ENCODE measurements around the gene LMBR1.

LMBR1 gene

DNA sequence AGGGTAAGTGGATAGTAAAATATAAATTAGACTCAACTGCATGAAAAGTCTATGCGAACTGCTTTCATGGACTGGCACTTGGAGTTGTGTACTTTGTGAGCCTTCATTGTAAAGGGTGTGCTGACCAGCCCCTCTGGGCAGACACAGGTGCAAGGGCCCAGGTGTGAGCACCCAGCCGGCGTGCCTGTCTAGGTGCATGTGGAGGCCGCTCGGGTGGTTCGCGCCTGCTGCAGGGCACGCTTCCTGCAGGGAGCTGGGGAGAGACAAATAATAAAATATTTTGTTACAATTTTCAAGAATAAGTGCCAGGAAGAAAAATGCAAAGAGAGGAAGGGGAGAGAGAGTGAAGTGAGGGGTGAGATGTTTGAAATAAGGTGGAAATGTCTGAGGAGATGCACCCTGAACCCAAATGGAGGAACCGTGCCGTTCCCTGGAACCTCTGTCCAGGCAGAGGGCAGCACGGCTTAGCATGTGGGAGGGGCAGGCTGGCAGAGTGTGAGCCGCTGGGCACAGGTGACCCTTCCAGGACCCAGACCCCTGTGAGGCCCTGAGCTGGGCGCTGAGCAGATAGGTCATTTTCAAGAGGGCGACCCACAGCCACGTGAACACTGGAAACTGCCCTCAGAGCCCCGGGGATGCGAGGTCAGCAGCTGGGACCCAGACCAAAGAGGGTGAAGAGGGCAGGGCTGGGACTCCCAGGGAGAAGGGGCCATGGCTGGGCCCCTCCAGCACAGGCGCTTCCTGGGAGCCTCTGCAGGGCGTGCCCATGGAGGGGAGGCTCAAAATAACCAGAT lies 223.8 kb downstream of the LMBR1 start:
- Histone ChIP-seq H3K27me3 (ENCODE audit: insufficient read depth, low read depth) (no peaks in the 10 kb centered on the region), H4K20me1 (ENCODE audit: insufficient read depth) (no peaks in the 10 kb centered on the region), H3K4me3 (IDR thresholded peaks at IDR 0.05; ENCODE audit: insufficient read depth, low read depth, low read length) (no peak overlapping the region), H3K27ac (no peak overlapping the region), H2AFZ (ENCODE audit: low read depth) (no peak overlapping the region), H3K9ac (no peak overlapping the region), H3K79me2 (ENCODE audit: insufficient read depth, low read depth) (no peaks in the 10 kb centered on the region), H3K4me1 (ENCODE audit: low read depth, poor library complexity, severe bottlenecking) (no peaks in the 10 kb centered on the region), H3K4me2 (no peak overlapping the region), H3K36me3 (ENCODE audit: insufficient read depth) (peaks cover 5% of the 10 kb centered on the region; the same call in 1 of the 2 replicates)
- TF ChIP-seq, protein P1, sequence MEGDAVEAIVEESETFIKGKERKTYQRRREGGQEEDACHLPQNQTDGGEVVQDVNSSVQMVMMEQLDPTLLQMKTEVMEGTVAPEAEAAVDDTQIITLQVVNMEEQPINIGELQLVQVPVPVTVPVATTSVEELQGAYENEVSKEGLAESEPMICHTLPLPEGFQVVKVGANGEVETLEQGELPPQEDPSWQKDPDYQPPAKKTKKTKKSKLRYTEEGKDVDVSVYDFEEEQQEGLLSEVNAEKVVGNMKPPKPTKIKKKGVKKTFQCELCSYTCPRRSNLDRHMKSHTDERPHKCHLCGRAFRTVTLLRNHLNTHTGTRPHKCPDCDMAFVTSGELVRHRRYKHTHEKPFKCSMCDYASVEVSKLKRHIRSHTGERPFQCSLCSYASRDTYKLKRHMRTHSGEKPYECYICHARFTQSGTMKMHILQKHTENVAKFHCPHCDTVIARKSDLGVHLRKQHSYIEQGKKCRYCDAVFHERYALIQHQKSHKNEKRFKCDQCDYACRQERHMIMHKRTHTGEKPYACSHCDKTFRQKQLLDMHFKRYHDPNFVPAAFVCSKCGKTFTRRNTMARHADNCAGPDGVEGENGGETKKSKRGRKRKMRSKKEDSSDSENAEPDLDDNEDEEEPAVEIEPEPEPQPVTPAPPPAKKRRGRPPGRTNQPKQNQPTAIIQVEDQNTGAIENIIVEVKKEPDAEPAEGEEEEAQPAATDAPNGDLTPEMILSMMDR (conservative IDR thresholded peaks at IDR 0.05; ENCODE audit: low read depth, low read length): no peak

DNA sequence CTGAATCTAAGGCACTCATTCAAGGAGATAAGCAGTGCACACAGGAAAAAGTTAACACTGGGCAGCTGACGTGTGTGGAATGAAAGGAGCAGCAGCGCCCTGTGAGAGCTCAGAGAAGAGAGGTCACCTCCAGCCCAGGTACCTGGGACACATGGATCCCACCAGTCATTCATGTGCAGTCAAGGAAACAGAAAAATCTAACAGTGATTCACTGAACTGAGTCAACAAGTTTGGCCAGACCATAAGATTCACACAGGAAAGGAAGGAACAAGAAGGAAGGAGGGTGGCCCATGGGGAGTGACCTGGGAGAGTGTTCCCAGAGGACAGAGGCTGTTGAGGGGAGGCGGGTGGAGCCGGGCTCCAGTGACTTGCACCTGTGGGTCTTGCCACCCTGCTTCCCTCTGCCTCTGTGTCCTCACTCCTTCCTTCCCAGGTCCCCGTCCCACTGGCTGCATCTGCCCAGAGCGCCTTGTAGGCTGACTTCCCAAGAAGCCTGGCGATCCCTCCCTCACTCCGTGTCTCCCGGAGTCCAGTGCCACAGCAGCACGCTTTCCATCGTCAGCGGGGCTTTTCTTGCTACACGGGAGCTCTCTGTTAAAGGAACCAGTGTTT lies 224.7 kb downstream of the LMBR1 start:
- Histone ChIP-seq H3K36me3 (ENCODE audit: insufficient read depth) (peaks cover 5% of the 10 kb centered on the region; the same call in 1 of the 2 replicates), H3K79me2 (ENCODE audit: insufficient read depth, low read depth) (no peaks in the 10 kb centered on the region), H3K27ac (no peak overlapping the region), H3K27me3 (ENCODE audit: insufficient read depth, low read depth) (no peaks in the 10 kb centered on the region), H3K4me1 (ENCODE audit: low read depth, poor library complexity, severe bottlenecking) (no peaks in the 10 kb centered on the region), H4K20me1 (ENCODE audit: insufficient read depth) (no peaks in the 10 kb centered on the region), H2AFZ (ENCODE audit: low read depth) (no peak overlapping the region), H3K9ac (no peak overlapping the region), H3K4me2 (no peak overlapping the region), H3K4me3 (IDR thresholded peaks at IDR 0.05; ENCODE audit: insufficient read depth, low read depth, low read length) (no peak overlapping the region)
- TF ChIP-seq, protein P1 (conservative IDR thresholded peaks at IDR 0.05; ENCODE audit: low read depth, low read length): no peak

DNA sequence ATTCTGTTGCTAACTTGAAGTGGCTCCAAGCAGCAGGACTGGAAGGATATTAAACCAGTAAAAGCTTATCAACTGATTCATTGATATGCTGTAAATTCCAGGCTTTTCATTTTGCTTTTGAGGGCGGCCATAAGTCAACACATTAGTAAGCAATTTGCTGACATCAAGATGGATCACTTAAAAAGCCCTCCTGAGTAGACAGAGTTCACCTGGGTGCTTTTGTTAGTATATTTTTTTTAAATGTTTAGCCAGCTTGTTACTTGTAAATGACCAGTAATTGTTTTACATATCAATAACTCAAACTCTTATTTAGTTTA lies 225.9 kb downstream of the LMBR1 start:
- Histone ChIP-seq H2AFZ (ENCODE audit: low read depth) (no peak overlapping the region), H3K4me2 (no peak overlapping the region), H4K20me1 (ENCODE audit: insufficient read depth) (no peaks in the 10 kb centered on the region), H3K27ac (no peak overlapping the region), H3K27me3 (ENCODE audit: insufficient read depth, low read depth) (no peaks in the 10 kb centered on the region), H3K4me3 (IDR thresholded peaks at IDR 0.05; ENCODE audit: insufficient read depth, low read depth, low read length) (no peak overlapping the region), H3K4me1 (ENCODE audit: low read depth, poor library complexity, severe bottlenecking) (no peaks in the 10 kb centered on the region), H3K36me3 (ENCODE audit: insufficient read depth) (no peaks in the 10 kb centered on the region), H3K9ac (no peak overlapping the region), H3K79me2 (ENCODE audit: insufficient read depth, low read depth) (no peaks in the 10 kb centered on the region)
- TF ChIP-seq, protein P1 (conservative IDR thresholded peaks at IDR 0.05; ENCODE audit: low read depth, low read length): no peak

DNA sequence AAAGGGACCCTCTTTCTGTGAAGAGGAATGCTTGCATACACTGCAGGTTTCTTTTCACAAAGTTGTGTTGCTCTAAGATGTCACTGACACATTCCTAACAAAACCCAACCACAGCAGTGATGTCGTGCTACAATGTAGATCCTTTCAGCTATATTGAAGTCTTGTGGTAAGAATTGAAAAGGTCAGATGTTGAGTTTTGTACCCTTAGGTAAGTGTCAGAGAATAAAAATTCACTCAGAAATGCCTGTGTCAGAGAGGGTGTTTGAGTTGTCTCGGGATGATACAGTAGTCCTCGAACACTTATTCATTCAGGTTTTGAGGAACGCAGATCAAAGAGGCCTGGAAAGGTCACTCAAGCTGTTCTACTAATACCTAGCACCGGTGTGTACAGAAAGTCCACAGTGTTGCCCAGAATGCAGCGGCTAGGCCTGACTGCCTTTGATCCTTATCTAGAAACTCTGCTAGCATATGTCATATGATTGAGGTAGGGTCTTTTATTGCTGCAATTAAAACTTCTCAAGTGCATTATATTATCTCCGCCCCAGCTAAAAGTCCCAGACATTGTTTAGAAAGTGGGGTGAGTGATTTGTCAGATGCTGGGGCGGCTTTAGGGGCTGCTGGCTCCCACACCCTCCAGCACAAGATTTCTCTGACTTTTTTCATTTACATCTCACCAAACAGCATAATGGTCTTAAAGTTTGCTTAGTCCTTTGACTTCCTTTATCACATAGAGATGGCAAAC lies 226.4 kb downstream of the LMBR1 start:
- H3K27ac ChIP-seq: no peak overlapping the region
- no peak overlapping the region for H2AFZ ChIP-seq (ENCODE audit: low read depth)
- H4K20me1 ChIP-seq (ENCODE audit: insufficient read depth): no peaks in the 10 kb centered on the region
- H3K27me3 ChIP-seq (ENCODE audit: insufficient read depth, low read depth): no peaks in the 10 kb centered on the region
- H3K36me3 ChIP-seq (ENCODE audit: insufficient read depth): no peaks in the 10 kb centered on the region
- H3K4me3 ChIP-seq (IDR thresholded peaks at IDR 0.05; ENCODE audit: insufficient read depth, low read depth, low read length): no peak overlapping the region
- TF ChIP-seq, protein P1 (conservative IDR thresholded peaks at IDR 0.05; ENCODE audit: low read depth, low read length): no peak
- H3K4me2 ChIP-seq: no peak overlapping the region
- H3K79me2 ChIP-seq (ENCODE audit: insufficient read depth, low read depth): no peaks in the 10 kb centered on the region
- H3K4me1 ChIP-seq (ENCODE audit: low read depth, poor library complexity, severe bottlenecking): no peaks in the 10 kb centered on the region
- no peak overlapping the region for H3K9ac ChIP-seq

All from KMS-11 (cell line).